Hematopoietic multipotent progenitor cell treated with erythropoietin and hydrocortisone succinate and interleukin-3 and kit ligand, for 8 days (in vitro differentiated cells): ENCODE data around the gene ZNF135.

ENCODE experiments used
- DNase-seq: peaks from one replicate; pipeline ENCODE4 v3.0.0-alpha.2; 2015

The ZNF135 gene

GRCh38 chr19:58096884-58097283 lies 37.8 kb downstream of the ZNF135 start:
- no peak for DNase-seq

DNA sequence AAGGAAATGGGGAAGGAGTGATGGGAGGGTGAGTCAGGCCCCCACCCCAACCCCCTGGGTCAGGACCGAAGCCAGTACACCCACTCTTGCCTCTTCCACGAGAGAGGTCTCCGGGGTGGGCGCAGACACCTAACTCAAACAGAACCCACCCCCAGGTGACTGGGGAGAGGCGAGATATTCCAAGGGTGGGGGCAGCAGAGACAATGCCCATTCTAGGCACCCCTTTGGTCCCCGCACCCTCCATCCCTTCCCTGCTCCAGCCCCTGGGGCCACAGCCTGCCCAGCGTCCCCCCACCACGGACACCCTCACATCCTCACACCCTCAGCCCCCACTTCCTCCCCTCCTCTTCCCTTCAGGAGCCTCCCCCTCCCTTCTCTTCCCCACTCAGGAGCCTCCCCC lies 38.3 kb downstream of the ZNF135 start:
- DNase-seq: no peak

DNA sequence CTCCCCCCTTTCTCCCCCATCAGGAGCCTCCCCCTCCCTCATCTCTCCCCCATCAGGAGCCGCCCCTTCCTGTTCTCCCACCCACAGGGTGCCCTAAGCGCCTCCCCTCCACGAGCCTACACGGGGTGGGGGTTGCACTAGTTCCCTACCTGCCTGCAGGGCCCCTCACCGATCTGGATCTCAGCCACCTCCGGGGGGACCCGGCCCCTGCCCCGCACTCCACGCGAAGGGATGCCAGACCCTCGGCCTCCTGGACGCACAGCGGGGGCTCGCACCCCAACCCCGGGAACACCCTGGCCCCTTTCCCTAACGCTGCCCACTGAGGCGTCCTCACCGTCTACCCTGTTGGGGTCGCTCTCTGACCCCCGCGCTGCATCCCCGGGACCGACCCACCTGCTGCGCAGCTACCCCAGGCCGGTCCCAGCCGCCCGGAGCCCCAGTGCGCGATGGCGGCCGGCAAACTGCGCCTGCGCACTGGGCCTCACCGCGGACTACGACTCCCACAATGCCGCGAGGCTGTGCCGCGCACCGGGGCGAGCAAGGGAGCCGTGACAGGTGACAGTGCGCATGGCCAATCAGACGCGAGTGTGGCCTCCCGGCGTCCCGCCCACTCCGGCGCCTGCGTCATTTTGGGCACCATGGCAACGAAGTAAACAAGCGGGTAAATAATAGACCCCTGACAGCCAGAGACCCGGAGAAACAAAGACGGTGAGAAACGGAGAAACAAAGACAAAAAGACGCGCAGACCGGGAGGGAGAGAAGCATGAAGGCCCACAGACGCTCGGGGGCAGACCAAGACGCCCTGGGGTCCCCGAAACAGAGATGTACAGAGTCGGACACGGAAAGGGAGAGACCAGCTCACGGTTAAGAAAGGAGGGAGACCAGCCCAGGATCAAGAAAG lies 38.9 kb downstream of the ZNF135 start, which contains the start of gene ZSCAN18:
Gene ZSCAN18, minus strand, starts transcription at position 451 of the 901 bp plus-strand sequence. CDS start 7,964 bp downstream, outside the sequence.
- peak; percentile 92 for DNase-seq

GRCh38 chr19:58098682-58098998 lies 39.6 kb downstream of the ZNF135 start:
- no peak for DNase-seq

- no peak for DNase-seq
These were observed 48.9 kb downstream of the ZNF135 start for GRCh38 chr19:58107778-58108545.

DNA sequence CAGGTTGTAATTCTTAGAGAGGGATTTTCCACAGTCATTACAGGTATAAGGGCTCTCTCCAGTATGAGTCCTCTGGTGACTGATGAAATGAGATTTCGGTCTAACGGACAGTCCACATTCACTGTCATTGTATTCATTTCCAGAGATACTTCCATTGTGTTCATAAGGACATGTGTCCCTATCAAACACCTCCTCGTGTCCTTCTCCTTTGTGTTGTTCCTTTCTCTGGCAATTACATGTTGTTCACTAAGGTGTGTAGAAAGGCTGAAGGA lies 49.4 kb downstream of the ZNF135 start:
- DNase-seq: no peak

- no peak for DNase-seq
These were observed 58.9 kb downstream of the ZNF135 start for GRCh38 chr19:58117841-58118575.

DNA sequence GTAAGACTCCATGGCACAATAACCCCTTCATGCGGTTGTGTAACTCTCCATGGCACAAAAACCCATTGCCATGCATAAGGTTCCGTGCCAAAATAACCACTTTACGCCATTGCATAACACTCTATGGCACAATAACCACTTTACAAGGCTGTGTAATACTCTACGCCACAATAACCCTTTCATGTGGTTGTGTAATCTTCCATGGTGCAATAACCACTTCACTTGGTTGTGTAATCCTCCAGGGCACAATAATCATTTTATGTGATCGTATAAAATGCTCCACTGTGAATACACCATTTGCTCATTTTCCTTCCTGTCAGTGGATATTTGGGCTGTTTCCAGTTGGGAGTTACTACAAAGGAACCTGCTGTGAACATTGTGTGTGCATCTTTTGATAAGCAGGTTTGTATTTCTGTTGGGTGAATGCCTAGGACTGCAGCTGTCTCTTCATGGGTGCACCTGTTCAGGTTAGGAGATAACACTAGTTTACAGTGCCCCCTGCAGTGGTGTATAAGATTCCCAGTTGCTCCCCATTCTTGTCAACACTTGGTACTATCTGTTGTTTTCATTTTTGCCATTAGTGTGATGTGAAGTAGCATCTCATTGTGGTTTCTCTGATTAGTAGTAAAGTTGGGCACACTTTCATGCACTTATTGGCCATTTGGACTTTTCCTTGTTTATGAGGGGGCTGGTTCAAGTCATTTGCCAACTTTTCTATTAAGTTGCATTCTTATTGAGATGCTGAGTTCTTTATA lies 60.1 kb downstream of the ZNF135 start:
- DNase-seq: no peak
